ENCODE results near the gene ECHDC1. TPM values are rescaled to one million over a fixed set of nuclear protein-coding genes. Genes with fewer than 3 reads are reported as not detected.

Gene ECHDC1
- total and polyA plus RNA-seq, 2 of the 4 experiments (the other 2 are of a cell fraction), result 33.1 to 40.3 TPM

DNA sequence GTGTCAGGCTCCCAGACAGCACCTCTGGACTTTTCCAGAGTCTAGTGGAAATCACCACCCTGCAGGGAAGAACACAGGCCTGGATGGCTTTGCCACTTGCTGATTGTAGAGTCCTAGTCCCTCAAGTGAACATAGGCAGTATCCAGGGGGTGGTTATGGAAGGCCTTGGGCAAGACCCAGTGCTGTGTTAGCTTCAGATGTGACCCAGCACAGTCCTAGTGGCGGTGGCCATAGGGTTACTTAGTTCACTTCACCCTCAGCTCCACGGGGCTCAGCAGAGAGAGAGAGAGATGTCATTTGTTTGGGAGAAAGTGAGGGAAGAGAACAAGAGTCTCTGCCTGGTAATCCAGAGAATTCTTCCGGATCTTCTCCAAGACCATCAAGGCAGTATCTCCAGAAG lies 39.5 kb downstream of the ECHDC1 start:
- no peak overlapping the region for H3K4me2 ChIP-seq (ENCODE audit: low read depth, low read length)
- H3K79me1 ChIP-seq (ENCODE audit: low read depth in 1 of 2, low read length in 2 of 2), result peaks cover 0 to 18% of the 10 kb centered on the region in 2 experiments; a peak in 3 of 4 replicates
- H4K20me1 ChIP-seq (ENCODE audit: insufficient read depth, low read length), result peaks cover 6% of the 10 kb centered on the region; the same call in 1 of the 2 replicates
- H2BK15ac ChIP-seq (ENCODE audit: low read depth, low read length), result no peak overlapping the region
- no peak overlapping the region for H2AFZ ChIP-seq (replicated peaks; ENCODE audit: low read length, poor library complexity)
- H3K4me1 ChIP-seq (ENCODE audit: control insufficient read depth, insufficient read depth, low read length), result no peaks in the 10 kb centered on the region; the same call in none of the 2 replicates
- no TSS peak for BruUV-seq (replicated peaks)
- H4K5ac ChIP-seq (ENCODE audit: low read depth, low read length), result no peak overlapping the region
- DNase-seq (no peak), ATAC-seq (ENCODE audit: low read depth) (no peak)
- H2AK9ac ChIP-seq (replicated peaks; ENCODE audit: low read depth, low read length, poor library complexity), result no peak overlapping the region
- H3K4ac ChIP-seq (ENCODE audit: low read depth, low read length), result no peak overlapping the region
- H3K9ac ChIP-seq (ENCODE audit: low read depth, low read length), result no peak overlapping the region
- no peak overlapping the region for H4K8ac ChIP-seq (ENCODE audit: low read depth in 2 of 2, low read length in 2 of 2)
- no peak overlapping the region for H3K27ac ChIP-seq (ENCODE audit: insufficient read depth, low read length)
- TF ChIP-seq RAD21 (IDR thresholded peaks at IDR 0.05; ENCODE audit: low read length) (no peak), FOS (IDR thresholded peaks at IDR 0.05; ENCODE audit: low read depth, low read length) (no peak), RFX5 (IDR thresholded peaks at IDR 0.05; ENCODE audit: low read depth, low read length) (no peak), NFE2L2 (IDR thresholded peaks at IDR 0.05; ENCODE audit: low read depth, low read length) (no peak), SMC3 (IDR thresholded peaks at IDR 0.05; ENCODE audit: low read depth, low read length) (no peak), MAFK (IDR thresholded peaks at IDR 0.05; ENCODE audit: low read depth, low read length) (no peak), BHLHE40 (IDR thresholded peaks at IDR 0.05; ENCODE audit: low read depth, low read length) (no peak)
- TF ChIP-seq, protein P1, sequence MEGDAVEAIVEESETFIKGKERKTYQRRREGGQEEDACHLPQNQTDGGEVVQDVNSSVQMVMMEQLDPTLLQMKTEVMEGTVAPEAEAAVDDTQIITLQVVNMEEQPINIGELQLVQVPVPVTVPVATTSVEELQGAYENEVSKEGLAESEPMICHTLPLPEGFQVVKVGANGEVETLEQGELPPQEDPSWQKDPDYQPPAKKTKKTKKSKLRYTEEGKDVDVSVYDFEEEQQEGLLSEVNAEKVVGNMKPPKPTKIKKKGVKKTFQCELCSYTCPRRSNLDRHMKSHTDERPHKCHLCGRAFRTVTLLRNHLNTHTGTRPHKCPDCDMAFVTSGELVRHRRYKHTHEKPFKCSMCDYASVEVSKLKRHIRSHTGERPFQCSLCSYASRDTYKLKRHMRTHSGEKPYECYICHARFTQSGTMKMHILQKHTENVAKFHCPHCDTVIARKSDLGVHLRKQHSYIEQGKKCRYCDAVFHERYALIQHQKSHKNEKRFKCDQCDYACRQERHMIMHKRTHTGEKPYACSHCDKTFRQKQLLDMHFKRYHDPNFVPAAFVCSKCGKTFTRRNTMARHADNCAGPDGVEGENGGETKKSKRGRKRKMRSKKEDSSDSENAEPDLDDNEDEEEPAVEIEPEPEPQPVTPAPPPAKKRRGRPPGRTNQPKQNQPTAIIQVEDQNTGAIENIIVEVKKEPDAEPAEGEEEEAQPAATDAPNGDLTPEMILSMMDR (conservative IDR thresholded peaks at IDR 0.05; ENCODE audit: low read depth, low read length), result no peak
- TF ChIP-seq, protein P2, sequence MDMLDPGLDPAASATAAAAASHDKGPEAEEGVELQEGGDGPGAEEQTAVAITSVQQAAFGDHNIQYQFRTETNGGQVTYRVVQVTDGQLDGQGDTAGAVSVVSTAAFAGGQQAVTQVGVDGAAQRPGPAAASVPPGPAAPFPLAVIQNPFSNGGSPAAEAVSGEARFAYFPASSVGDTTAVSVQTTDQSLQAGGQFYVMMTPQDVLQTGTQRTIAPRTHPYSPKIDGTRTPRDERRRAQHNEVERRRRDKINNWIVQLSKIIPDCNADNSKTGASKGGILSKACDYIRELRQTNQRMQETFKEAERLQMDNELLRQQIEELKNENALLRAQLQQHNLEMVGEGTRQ (IDR thresholded peaks at IDR 0.05; ENCODE audit: low read depth, low read length), result no peak
- no peaks in the 10 kb centered on the region for H3K27me3 ChIP-seq (ENCODE audit: control insufficient read depth, insufficient read depth, low read length)
- no peak overlapping the region for H3K56ac ChIP-seq (ENCODE audit: extremely low read depth, insufficient read depth, low read length)
- no CpG with 5 or more reads among the region's 3 CpGs for WGBS, 2 experiments (ENCODE audit: extremely low coverage in 2 of 2, insufficient read length in 1 of 2)
- H2BK20ac ChIP-seq (ENCODE audit: low read depth, low read length), result no peak overlapping the region
- no peak overlapping the region for H4K91ac ChIP-seq (ENCODE audit: insufficient read depth, low read depth, low read length)
- H3K14ac ChIP-seq (replicated peaks; ENCODE audit: low read depth, low read length), result no peak overlapping the region
- POLR2A ChIA-PET (ENCODE audit: unreplicated experiment), result no interaction called here
- peaks cover 3% of the 10 kb centered on the region; the same call in 1 of the 2 replicates for H3K9me1 ChIP-seq (ENCODE audit: insufficient read depth, low read length)
- in situ Hi-C loops (cut with MboI; ENCODE audit: low sequenced_read_pairs), result loop anchor here (5.0 to 10.0 kb wide), 2 partner anchors 161 to 233 kb away; no protein-coding TSS in a partner anchor
- no peak overlapping the region for H2BK5ac ChIP-seq (ENCODE audit: low read depth, low read length, poor library complexity, severe bottlenecking)
- H3K4me3 ChIP-seq (ENCODE audit: insufficient read depth, low read depth, low read length), result no peak overlapping the region
- H2BK120ac ChIP-seq (ENCODE audit: low read depth, low read length), result no peak overlapping the region
- H3K18ac ChIP-seq (ENCODE audit: low read depth, low read length), result no peak overlapping the region
- CTCF ChIA-PET, result interaction anchor here (0.7 to 1.7 kb wide), 2 partner anchors 15 to 212 kb away, joined by 3 to 5 read pairs; no protein-coding TSS in a partner anchor
- no peak overlapping the region for H2AK5ac ChIP-seq (ENCODE audit: low read depth, low read length)
- peaks cover 4% of the 10 kb centered on the region; the same call in 1 of the 2 replicates for H3K36me3 ChIP-seq (ENCODE audit: control insufficient read depth, insufficient read depth, low read length)
- no peak overlapping the region for H3K23ac ChIP-seq (ENCODE audit: low read depth, low read length)
- no peaks in the 10 kb centered on the region for H3K9me3 ChIP-seq (ENCODE audit: control insufficient read depth, insufficient read depth, low read length)
- dilution Hi-C loops (cut with HindIII; ENCODE audit: low sequenced_read_pairs, unreplicated experiment), result no loop called here
- intact Hi-C loops (cut with micrococcal nuclease), result loop anchor here (5.0 kb wide), 1 partner anchor 213 kb away; the partner anchor contains the start of gene MTCL3

Data from IMR-90 (cell line).